WTC11 (cell line): Measurements from ENCODE around the gene FSTL4. TPM values are rescaled to one million over a fixed set of nuclear protein-coding genes. Genes with fewer than 3 reads are reported as not detected.

Experiments
- ATAC-seq: fragments of 200-7000 bp; cut with Tn5 transposase; 2 replicates; pipeline ENCODE4 v1.10.0; 2021; ENCODE audit warnings: mild to moderate bottlenecking, moderate library complexity
- CTCF ChIA-PET: fragments of 300-600 bp; sonication (Branson Sonifier 250); formaldehyde crosslinking; loops from one replicate; lab custom pipeline; 2021; ENCODE audit warnings: antibody characterized with exemption; lab: Charles Lee
- POLR2A ChIA-PET: fragments of 350-600 bp; sonication (Branson Sonifier 250); formaldehyde crosslinking; loops from one replicate; lab custom pipeline; 2021; ENCODE audit warnings: antibody characterized with exemption; lab: Charles Lee
- DNase-seq: peaks from one replicate; pipeline ENCODE4 v3.0.0; 2021; ENCODE audit warnings: low spot score
- H3K27ac Mint-ChIP-seq: 2 replicates; pipeline ENCODE4 v1.8.0; 2021; ENCODE audit warnings: mixed read lengths
- H3K27me3 Mint-ChIP-seq: 2 replicates; pipeline ENCODE4 v1.8.0; 2021; ENCODE audit warnings: low read depth, mild to moderate bottlenecking, moderate library complexity, mixed read lengths
- H3K36me3 Mint-ChIP-seq: 2 replicates; pipeline ENCODE4 v1.8.0; 2021; ENCODE audit warnings: mixed read lengths
- H3K4me1 Mint-ChIP-seq: 2 replicates; pipeline ENCODE4 v1.8.0; 2022; ENCODE audit warnings: mixed read lengths
- H3K4me3 Mint-ChIP-seq: 2 replicates; pipeline ENCODE4 v1.8.0; 2021; ENCODE audit warnings: mild to moderate bottlenecking, moderate library complexity, mixed read lengths
- H3K9me3 Mint-ChIP-seq: 2 replicates; pipeline ENCODE4 v1.8.0; 2021; ENCODE audit warnings: mixed read lengths
- CREB1 ChIP-seq: sonication (generic); formaldehyde crosslinking; IDR thresholded peaks from 2 replicates; pipeline ENCODE4 v1.8.0; 2023; ENCODE audit warnings: mild to moderate bottlenecking, missing genetic modification reagents
- ESRRA ChIP-seq: sonication (generic); formaldehyde crosslinking; IDR thresholded peaks from 2 replicates; pipeline ENCODE4 v1.8.1; 2022; ENCODE audit warnings: mild to moderate bottlenecking, missing genetic modification reagents, borderline replicate concordance
- FOXJ3 ChIP-seq: sonication (generic); formaldehyde crosslinking; IDR thresholded peaks from 2 replicates; pipeline ENCODE4 v1.9.0; 2021; ENCODE audit warnings: missing genetic modification reagents, mild to moderate bottlenecking, borderline replicate concordance
- GRHL2 ChIP-seq: fragments of 250-450 bp; sonication (Bioruptor Pico); IDR thresholded peaks from 2 replicates; pipeline ENCODE4 v1.8.0; 2022; ENCODE audit warnings: mild to moderate bottlenecking, moderate library complexity; ENCODE audit not compliant: insufficient replicate concordance, severe bottlenecking
- NR3C1 ChIP-seq: sonication (generic); formaldehyde crosslinking; conservative IDR thresholded peaks from 2 replicates; pipeline ENCODE4 v1.8.1; 2023; ENCODE audit warnings: low read depth, mild to moderate bottlenecking, missing genetic modification reagents
- PRRX2 ChIP-seq: fragments of 250-450 bp; sonication (Bioruptor Pico); IDR thresholded peaks from 2 replicates; pipeline ENCODE4 v1.8.0; 2021; ENCODE audit warnings: mild to moderate bottlenecking
- SOX15 ChIP-seq: fragments of 250-450 bp; sonication (Bioruptor Pico); IDR thresholded peaks from 2 replicates; pipeline ENCODE4 v1.9.0; 2021; ENCODE audit warnings: mild to moderate bottlenecking
- SP1 ChIP-seq: sonication (generic); formaldehyde crosslinking; conservative IDR thresholded peaks from 2 replicates; pipeline ENCODE4 v1.8.1; 2022; ENCODE audit warnings: missing genetic modification reagents
- TEAD4 ChIP-seq: sonication (generic); formaldehyde crosslinking; IDR thresholded peaks from 2 replicates; pipeline ENCODE4 v1.8.0; 2022; ENCODE audit warnings: mild to moderate bottlenecking, missing genetic modification reagents
- TP53 ChIP-seq: sonication (generic); formaldehyde crosslinking; IDR thresholded peaks from 2 replicates; pipeline ENCODE4 v1.8.1; 2023; ENCODE audit warnings: mild to moderate bottlenecking, missing genetic modification reagents
- ZBTB21 ChIP-seq: sonication (generic); formaldehyde crosslinking; IDR thresholded peaks from 2 replicates; pipeline ENCODE4 v1.8.1; 2023; ENCODE audit warnings: mild to moderate bottlenecking, missing genetic modification reagents, borderline replicate concordance
- ZNF263 ChIP-seq: sonication (generic); formaldehyde crosslinking; IDR thresholded peaks from 2 replicates; pipeline ENCODE4 v1.8.1; 2022; ENCODE audit warnings: low read depth, mild to moderate bottlenecking, moderate library complexity, missing genetic modification reagents
- ZNF416 ChIP-seq: fragments of 250-450 bp; sonication (Bioruptor Pico); IDR thresholded peaks from 2 replicates; pipeline ENCODE4 v1.9.0; 2021; ENCODE audit warnings: mild to moderate bottlenecking, inconsistent platforms
- total RNA-seq: library from RNA; stranded (reverse); gene quantifications from 3 replicates; pipeline ENCODE4 v1.2.3, GENCODE V29; 2021
- TF ChIP-seq, protein P1 (sequence below): sonication (generic); formaldehyde crosslinking; IDR thresholded peaks from 2 replicates; pipeline ENCODE4 v1.8.1; 2023; ENCODE audit warnings: mild to moderate bottlenecking, missing genetic modification reagents
- TF ChIP-seq, protein P2 (sequence below): sonication (generic); formaldehyde crosslinking; IDR thresholded peaks from 2 replicates; pipeline ENCODE4 v1.8.1; 2023; ENCODE audit warnings: mild to moderate bottlenecking, missing genetic modification reagents

FSTL4 gene
- total RNA-seq, 1 experiment from 2014 or later, result 6.1 TPM

DNA sequence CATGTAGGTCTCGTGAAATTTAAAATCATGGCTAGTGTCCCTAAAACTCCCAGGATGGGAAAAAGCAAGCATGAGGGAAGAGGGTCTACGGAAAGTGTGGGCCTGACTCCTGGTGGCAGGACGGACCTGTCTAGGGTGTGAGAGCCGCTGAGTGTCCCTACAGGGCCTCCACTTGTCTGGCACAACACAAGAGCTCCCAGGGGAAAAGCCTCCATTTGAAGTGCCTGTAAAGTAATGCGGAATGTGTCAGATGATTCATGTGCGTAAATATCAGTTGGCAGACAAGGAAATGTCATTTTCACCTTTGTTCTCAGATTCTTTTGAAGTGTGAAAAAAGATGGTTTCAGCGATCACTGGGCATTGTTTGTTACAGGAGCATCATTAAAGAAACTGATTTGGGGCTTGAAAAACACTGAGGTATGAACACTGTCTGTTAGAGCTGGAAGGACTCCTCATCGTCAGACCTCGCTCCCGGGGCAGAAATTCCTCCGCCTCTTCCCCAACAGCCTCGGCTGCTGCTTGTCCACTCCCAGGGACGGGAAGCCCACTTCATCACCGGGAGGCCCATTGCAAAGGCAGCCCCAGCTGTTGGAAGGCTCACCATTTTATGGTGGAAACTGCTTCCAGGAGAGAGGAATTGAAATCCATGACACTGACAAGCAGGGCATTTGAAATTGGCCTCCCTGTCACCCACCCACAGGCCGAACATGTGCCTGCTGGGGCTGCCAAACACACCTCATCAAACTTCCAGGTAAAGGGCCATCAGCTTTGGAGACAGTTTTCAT, 240.8 kb downstream of the FSTL4 start:
- peaks cover 13% of the 10 kb centered on the region for H3K4me1 Mint-ChIP-seq
- no peak overlapping the region for H3K4me3 Mint-ChIP-seq
- ATAC-seq (peak; percentile 30; the same call in 1 of the 2 replicates), DNase-seq (no peak)
- ChIA-PET POLR2A (no interaction called here), CTCF (interaction anchor here (0.8 to 1.7 kb wide), 5 partner anchors 30 to 317 kb away, joined by 3 to 7 read pairs (median 4); no protein-coding TSS in a partner anchor)
- TF ChIP-seq NR3C1 (no peak), ZNF416 (CRISPR knock-in tag) (no peak), CREB1 (CRISPR knock-in tag) (no peak)
- H3K9me3 Mint-ChIP-seq, result peaks cover 25% of the 10 kb centered on the region
- peaks cover 15% of the 10 kb centered on the region for H3K36me3 Mint-ChIP-seq
- no peak overlapping the region for H3K27ac Mint-ChIP-seq
- H3K27me3 Mint-ChIP-seq, result no peaks in the 10 kb centered on the region; the same call in 1 of the 2 replicates

DNA sequence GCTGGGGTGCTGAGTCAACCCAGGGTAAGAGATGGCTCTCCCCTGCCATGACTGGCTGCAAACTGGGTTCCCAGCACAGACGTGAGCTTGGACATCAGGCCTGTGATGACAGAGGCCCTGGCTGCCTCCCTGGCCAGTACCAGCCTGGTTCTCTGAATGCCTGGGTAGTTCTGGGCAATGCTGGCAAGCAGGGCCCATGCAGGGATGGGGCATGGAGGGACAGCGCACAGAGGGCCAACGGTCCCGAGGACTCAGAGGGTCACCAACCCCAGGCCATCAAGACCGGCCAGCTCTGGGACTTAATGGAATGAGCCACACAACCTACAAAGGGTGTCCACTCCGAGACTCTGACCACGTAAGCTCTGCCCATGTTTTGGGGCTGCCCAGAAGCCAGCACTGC, 241.4 kb downstream of the FSTL4 start:
- DNase-seq (no peak), ATAC-seq (no peak)
- Mint-ChIP-seq H3K27me3 (no peaks in the 10 kb centered on the region; the same call in 1 of the 2 replicates), H3K27ac (no peak overlapping the region), H3K9me3 (peaks cover 19% of the 10 kb centered on the region), H3K4me1 (peaks cover 20% of the 10 kb centered on the region), H3K4me3 (no peak overlapping the region), H3K36me3 (peaks cover 9% of the 10 kb centered on the region)
- POLR2A ChIA-PET, result no interaction called here
- no peak for TF ChIP-seq PRRX2 (CRISPR knock-in tag)
- no peak for TF ChIP-seq GRHL2
- TF ChIP-seq TP53 (CRISPR knock-in tag), result no peak
- no peak for TF ChIP-seq ESRRA (CRISPR knock-in tag)
- TF ChIP-seq, protein P1, sequence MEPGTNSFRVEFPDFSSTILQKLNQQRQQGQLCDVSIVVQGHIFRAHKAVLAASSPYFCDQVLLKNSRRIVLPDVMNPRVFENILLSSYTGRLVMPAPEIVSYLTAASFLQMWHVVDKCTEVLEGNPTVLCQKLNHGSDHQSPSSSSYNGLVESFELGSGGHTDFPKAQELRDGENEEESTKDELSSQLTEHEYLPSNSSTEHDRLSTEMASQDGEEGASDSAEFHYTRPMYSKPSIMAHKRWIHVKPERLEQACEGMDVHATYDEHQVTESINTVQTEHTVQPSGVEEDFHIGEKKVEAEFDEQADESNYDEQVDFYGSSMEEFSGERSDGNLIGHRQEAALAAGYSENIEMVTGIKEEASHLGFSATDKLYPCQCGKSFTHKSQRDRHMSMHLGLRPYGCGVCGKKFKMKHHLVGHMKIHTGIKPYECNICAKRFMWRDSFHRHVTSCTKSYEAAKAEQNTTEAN (CRISPR knock-in tag), result no peak
- CTCF ChIA-PET, result no interaction called here

DNA sequence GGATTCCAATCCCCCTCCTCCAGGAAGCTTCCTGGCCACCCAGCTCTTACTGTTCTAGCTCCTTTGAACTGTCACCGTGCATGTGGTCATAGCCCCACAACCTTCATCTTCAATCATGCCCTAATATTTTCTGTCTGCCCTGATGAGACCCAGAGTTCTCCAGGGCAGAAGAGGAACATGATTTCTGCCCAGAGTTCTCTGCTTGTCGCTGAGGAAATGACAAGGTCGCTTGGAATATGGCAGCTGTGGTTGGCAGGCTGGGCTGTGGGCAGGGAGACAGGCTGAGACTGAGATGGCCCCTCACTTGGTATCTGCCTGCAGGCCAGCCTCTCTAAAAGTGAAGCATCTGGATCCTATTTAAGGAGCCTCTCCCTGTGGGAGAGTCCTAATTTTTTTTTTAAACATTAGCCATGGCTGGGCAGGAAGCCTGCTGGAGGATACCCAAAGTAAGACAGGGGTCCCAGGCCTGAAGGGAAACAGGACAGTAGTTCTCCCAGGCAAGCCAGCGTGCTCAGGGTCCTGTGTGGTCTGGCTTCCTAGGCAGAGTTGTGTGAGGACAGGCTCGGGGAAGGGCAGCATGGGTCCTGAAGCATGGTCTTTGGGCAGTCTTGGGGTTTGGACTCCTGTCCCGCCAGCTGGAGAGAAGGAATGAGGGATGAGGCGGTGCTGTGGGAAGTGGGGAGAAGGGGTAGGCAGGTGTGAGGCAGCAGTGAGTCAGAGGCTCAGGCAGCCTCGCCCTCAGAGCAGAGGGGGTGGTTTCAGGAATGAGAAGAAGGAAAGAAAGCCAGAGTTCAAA, 242.1 kb downstream of the FSTL4 start:
- Mint-ChIP-seq H3K4me3 (no peak overlapping the region), H3K36me3 (peaks cover 5% of the 10 kb centered on the region; the same call in 1 of the 2 replicates), H3K9me3 (peaks cover 13% of the 10 kb centered on the region), H3K4me1 (peaks cover 26% of the 10 kb centered on the region), H3K27ac (peak overlapping the region; percentile 6), H3K27me3 (no peaks in the 10 kb centered on the region; the same call in 1 of the 2 replicates)
- ATAC-seq (no peak), DNase-seq (no peak)
- TF ChIP-seq ZNF263 (CRISPR knock-in tag) (no peak), ZBTB21 (no peak)
- ChIA-PET CTCF (interaction anchor here (1.0 kb wide), 1 partner anchor 53 kb away, joined by 3 read pairs; no protein-coding TSS in a partner anchor), POLR2A (no interaction called here)

DNA sequence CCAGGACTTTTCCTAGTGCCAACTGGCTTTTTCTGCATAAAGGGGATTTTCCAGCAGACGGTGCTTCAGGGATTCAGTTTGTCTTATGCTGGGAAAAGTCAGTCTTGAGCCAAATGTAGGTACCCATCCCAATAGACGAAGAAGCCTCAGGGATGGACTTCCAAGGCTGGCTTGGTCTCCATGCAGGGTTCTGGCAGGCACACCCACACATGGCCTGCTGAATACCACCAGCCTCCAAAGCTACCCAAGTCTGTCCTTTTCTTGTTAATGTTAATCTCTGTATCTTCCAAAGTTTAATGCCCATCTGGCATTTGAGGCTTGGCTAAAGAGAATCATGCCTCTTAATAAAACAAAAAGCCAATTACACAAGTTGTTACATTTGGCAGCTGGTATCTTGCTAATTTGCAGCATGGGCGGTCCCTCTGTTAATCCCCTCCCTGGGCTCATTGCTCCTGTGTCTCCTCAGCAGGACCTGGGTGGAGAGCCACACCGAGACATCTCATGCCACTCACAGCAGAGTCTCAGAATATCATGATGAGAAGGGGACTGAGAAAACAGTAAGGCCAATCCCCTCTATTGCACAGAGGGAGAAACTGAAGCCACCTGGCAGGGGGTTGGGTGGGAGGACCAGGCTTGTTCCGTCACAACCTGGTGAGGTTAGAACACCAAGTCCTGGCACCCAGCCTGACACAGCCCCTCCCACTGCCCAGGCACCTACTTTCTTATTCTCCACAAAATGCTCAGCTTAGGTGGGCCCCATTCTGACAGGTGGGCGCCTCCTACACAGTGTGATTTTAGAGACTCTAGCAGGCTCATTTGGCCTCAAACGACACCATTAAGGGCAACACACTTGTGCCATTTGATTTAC, 243.2 kb downstream of the FSTL4 start:
- ChIA-PET POLR2A (no interaction called here), CTCF (interaction anchor here (0.5 to 1.0 kb wide), 2 partner anchors 54 to 100 kb away, joined by 3 read pairs; no protein-coding TSS in a partner anchor)

More for the DNA sequence above, 243.2 kb downstream of the FSTL4 start:
- H3K4me3 Mint-ChIP-seq, result no peak overlapping the region
- peaks cover 4% of the 10 kb centered on the region; the same call in 1 of the 2 replicates for H3K9me3 Mint-ChIP-seq
- DNase-seq, result no peak
- peaks cover 35% of the 10 kb centered on the region for H3K4me1 Mint-ChIP-seq
- H3K27me3 Mint-ChIP-seq, result no peaks in the 10 kb centered on the region; the same call in 1 of the 2 replicates
- TF ChIP-seq, protein P2, sequence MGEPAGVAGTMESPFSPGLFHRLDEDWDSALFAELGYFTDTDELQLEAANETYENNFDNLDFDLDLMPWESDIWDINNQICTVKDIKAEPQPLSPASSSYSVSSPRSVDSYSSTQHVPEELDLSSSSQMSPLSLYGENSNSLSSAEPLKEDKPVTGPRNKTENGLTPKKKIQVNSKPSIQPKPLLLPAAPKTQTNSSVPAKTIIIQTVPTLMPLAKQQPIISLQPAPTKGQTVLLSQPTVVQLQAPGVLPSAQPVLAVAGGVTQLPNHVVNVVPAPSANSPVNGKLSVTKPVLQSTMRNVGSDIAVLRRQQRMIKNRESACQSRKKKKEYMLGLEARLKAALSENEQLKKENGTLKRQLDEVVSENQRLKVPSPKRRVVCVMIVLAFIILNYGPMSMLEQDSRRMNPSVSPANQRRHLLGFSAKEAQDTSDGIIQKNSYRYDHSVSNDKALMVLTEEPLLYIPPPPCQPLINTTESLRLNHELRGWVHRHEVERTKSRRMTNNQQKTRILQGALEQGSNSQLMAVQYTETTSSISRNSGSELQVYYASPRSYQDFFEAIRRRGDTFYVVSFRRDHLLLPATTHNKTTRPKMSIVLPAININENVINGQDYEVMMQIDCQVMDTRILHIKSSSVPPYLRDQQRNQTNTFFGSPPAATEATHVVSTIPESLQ, result no peak
- TF ChIP-seq SP1 (CRISPR knock-in tag) (no peak), SOX15 (no peak), TEAD4 (no peak), FOXJ3 (no peak)
- TF ChIP-seq, all 79 proteins: peak for 0
- no peak overlapping the region for H3K27ac Mint-ChIP-seq
- H3K36me3 Mint-ChIP-seq, result no peaks in the 10 kb centered on the region
- ATAC-seq, result no peak
